Kidney epithelial cell (primary cell): ENCODE results near the gene LDLRAD2. TPM values are rescaled to one million over a fixed set of nuclear protein-coding genes. Genes with fewer than 3 reads are reported as not detected.

ENCODE experiments used
- DNase-seq: peaks from one replicate; pipeline ENCODE4 v3.0.0-alpha.2; 2010; ENCODE audit warnings: low read depth
- H3K27me3 ChIP-seq: 2 replicates; pipeline ENCODE4 v1.6.0; 2011; ENCODE audit warnings: low read length; ENCODE audit not compliant: control insufficient read depth, insufficient read depth
- H3K36me3 ChIP-seq: 2 replicates; pipeline ENCODE4 v1.5.1; 2011; ENCODE audit warnings: low read length; ENCODE audit not compliant: control insufficient read depth, insufficient read depth
- H3K4me3 ChIP-seq: 2 replicates; pipeline ENCODE4 v1.5.1; 2011; ENCODE audit warnings: low read depth, mild to moderate bottlenecking, control low read depth, low read length
- total RNA-seq: library from RNA; depleted of rRNA; stranded (reverse); fragments of >200 nt; gene quantifications from 2 replicates; pipeline ENCODE4 v1.2.3, GENCODE V29; 2015
- TF ChIP-seq, protein P1 (sequence below): IDR thresholded peaks from 2 replicates; pipeline ENCODE4 v1.5.1; 2011; ENCODE audit warnings: mild to moderate bottlenecking, moderate library complexity, low read length, control low read depth, inconsistent platforms; ENCODE audit not compliant: insufficient read depth, poor library complexity, severe bottlenecking

The LDLRAD2 gene
- total RNA-seq, 1 donor from 2014 or later: not detected

DNA sequence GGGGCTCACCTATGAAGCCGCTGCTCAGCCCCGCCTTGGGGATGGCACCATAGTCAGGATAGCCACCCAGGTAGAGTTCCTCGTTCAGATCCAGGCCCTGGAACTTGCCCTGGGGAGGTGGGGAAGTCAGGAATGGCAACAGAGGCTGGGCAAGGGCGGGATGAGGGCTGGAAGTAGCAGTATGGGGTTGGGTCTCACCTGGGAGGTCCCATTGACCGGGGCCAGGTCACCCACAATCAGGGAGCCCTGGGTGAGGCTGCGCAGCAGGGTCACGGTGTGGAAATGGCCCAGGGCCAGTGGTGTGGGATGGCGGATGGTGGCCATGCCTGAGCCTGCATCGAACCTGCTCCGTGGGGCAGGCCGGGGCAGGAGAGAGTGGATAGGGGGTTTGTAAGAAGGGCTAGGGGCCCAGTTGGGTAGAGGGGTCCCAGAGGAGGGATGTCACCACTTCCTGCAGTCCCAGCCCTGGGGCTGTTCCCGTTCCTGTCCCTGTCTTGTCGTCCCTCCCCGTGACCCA lies 19.4 kb downstream of the LDLRAD2 start:
- TF ChIP-seq, protein P1, sequence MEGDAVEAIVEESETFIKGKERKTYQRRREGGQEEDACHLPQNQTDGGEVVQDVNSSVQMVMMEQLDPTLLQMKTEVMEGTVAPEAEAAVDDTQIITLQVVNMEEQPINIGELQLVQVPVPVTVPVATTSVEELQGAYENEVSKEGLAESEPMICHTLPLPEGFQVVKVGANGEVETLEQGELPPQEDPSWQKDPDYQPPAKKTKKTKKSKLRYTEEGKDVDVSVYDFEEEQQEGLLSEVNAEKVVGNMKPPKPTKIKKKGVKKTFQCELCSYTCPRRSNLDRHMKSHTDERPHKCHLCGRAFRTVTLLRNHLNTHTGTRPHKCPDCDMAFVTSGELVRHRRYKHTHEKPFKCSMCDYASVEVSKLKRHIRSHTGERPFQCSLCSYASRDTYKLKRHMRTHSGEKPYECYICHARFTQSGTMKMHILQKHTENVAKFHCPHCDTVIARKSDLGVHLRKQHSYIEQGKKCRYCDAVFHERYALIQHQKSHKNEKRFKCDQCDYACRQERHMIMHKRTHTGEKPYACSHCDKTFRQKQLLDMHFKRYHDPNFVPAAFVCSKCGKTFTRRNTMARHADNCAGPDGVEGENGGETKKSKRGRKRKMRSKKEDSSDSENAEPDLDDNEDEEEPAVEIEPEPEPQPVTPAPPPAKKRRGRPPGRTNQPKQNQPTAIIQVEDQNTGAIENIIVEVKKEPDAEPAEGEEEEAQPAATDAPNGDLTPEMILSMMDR: no peak
- Histone ChIP-seq H3K4me3 (no peak overlapping the region), H3K36me3 (peaks cover 15% of the 10 kb centered on the region), H3K27me3 (no peaks in the 10 kb centered on the region)
- DNase-seq: no peak

DNA sequence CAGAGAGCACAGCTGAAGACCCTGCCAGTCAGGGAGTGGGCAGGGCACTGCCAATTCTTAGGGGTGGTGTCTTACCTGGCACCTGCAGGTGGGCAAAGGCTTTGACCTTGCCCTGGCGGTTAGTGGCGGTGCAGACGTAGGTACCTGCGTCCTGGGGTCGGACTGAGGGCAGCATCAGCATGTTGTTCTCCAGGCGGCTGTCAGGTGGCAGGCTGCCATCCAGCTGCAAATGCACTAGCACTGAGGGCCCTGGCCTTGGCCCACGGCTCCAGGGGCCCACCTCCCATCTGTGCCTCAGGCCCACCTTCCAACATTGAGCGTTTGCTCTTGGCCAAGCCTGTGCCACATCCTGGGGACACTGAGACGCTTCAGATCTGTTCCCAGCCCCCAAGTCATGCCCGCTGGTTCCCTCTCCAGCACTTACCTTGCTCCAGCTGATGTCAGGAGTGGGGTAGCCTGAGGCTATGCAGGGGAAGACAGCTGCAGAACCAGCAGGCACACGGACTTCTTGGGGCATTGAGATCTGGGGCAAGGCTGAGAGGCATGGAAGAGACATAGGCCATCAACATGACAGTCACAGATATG lies 21.4 kb downstream of the LDLRAD2 start:
- DNase-seq: no peak
- TF ChIP-seq, protein P1: no peak
- Histone ChIP-seq H3K4me3 (no peak overlapping the region), H3K27me3 (no peaks in the 10 kb centered on the region), H3K36me3 (peaks cover 16% of the 10 kb centered on the region)

DNA sequence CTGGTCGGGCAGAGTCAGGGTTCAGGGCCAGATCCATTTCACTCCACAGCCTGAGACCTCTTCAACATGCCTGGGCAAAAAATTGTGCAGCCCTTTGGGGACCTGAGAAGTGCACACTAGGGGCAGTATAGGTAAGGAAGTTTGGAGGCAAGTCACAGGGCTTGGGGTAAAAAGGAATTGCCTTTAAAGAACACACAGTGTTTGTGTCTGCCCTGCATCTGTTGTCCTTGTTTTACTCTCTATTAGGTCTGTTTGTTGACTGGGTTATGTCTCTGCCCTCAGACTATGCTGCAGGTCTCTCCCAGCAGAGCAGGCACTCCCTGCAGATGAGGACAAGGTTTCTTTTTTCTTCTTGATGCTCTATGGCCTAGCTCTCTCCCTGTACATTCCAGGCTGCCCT lies 22.0 kb downstream of the LDLRAD2 start:
- Histone ChIP-seq H3K36me3 (peaks cover 16% of the 10 kb centered on the region), H3K27me3 (no peaks in the 10 kb centered on the region), H3K4me3 (no peak overlapping the region)
- no peak for DNase-seq
- TF ChIP-seq, protein P1: peak; percentile 12

DNA sequence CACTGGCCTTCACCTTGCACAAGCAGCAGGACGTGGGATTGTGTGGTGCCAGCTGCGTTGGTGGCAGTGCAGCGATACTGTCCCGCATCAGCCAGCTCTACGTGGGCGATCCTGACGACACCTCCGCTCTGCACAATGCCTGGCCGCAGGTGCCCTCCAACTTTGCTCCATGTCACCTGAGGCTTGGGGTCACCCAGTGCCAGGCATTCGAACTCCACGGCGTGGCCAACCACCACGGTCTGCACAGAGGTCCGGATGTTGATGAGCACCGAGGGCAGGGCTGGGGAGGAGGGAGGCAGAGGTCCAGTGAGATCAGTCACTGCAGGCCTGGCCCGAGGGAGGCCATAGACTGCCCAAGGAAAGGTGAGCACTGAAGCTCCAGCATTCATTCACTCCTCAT lies 22.6 kb downstream of the LDLRAD2 start:
- Histone ChIP-seq H3K27me3 (no peaks in the 10 kb centered on the region), H3K36me3 (peaks cover 17% of the 10 kb centered on the region), H3K4me3 (no peak overlapping the region)
- TF ChIP-seq, protein P1: no peak
- no peak for DNase-seq

DNA sequence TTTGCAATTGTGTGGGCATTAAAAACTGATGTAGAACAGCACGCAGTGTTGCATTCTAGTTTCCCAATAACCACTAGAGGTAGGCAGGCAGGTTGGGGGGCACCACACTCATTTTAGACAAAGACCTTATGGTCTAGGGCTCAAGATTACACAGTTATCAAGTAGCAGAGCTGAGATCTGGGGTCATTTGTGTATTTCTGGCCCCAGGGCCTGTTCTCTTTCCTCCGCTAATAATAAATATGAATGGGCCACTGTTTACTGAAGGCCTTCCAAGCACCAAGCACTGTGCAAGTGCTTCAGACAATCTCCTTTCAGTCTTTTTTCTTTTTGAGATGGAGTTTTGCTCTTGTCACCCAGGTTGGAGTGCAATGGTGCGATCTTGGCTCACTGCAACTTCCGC lies 23.9 kb downstream of the LDLRAD2 start:
- Histone ChIP-seq H3K36me3 (peaks cover 15% of the 10 kb centered on the region), H3K4me3 (no peak overlapping the region), H3K27me3 (no peaks in the 10 kb centered on the region)
- no peak for DNase-seq
- TF ChIP-seq, protein P1: no peak

DNA sequence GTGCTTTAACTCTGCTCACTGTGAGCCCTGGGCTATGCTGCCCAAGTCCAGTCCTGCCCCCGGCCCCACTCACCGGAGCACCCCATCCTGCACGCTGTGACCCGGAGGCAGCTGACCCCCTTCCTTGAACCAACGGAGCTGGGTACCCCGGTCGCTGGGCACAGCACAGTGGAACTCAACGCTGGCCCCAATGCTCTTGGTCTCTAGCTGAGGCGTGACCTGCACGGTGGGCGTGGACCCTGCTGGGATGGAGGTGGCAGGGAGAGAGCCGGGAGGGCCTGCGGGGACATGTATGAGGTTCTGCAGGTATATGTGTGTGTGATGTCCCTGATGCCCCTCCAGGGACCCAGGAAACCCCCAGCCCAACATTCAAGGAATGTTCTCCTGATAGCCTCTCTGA lies 24.7 kb downstream of the LDLRAD2 start:
- Histone ChIP-seq H3K36me3 (peaks cover 13% of the 10 kb centered on the region), H3K27me3 (no peaks in the 10 kb centered on the region), H3K4me3 (no peak overlapping the region)
- DNase-seq: no peak
- TF ChIP-seq, protein P1: no peak
